ENCODE measurements around the gene AHNAK.
"Not testable (repeated sequence)": the region's sequence is repeated elsewhere in the genome, so short reads cannot be mapped to it uniquely, and the experiment has no call there.

AHNAK gene

DNA sequence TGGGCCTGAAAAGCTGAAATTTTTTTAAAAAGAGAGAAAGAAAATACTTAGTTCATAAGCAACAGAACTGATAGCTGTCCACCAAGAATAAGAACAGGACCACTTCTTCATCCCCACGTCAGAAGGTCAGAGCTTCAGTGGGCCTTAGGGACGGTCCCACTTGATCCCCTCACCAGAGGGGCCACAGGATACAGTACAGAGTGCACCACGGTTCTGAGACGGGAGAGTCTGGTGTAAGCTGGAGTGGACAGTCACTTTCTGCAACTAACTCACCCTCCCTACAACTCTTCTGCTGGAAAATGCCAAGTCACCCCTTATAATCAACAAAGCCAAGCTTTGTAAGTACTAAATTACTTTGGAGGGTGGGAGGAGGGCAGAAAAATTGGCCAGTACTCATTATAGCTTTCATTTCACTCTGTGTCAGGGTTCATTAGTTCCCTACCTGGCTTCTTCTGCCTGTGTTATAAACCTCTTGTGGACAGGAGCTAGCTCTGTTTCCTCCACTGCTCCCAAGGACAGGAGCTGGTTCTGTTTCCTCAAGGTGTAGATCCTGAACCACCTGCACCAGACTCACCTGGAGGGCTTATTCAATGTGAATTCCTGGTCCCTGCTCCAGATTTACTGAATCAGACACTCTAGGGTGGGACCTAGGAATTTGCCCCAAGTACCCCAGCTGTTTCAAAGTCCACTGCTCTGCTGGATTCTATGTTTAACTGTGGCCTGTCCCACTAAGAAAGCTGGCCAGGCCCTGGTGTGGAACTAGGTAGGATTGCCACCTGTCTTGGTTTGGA is 88.2 kb downstream of the AHNAK start:
- no peak for DNase-seq

DNA sequence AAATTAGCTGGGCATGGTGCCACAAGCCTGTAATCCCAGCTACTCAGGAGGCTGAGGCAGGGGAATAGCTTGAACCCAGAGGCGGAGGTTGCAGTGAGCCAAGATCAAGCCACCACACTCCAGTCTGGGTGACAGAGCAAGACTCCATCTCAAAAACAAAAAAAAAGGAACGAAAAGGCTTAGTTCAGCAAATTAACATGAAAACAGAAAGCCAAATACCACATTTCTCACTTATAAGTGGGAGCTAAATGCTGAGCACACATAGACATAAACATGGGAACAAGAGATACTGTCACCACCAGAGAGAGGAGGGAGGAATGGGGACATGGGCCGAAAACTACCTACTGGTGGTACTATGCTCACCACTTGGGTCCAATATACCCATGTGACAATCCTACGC is 89.1 kb downstream of the AHNAK start:
- DNase-seq = no peak

DNA sequence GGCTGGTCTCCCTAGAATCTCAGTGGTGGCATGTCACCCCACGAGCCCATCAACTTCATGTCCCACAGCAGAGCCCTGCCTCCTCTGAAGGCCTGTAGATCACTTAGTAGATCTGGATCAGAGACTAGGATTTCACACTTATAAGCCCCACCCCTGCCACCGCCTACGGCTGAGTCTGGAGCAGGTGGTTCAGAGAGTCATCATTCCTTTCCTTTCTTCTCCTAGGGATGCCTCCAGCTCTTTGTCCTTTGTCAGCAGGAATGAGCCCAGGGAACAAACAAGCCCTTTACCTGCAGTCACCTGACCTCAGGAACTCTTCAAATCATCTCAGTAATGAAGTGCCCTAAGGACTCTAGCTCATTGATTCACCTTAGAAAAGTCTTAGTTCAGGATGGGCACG is 90.0 kb downstream of the AHNAK start:
- DNase-seq = no peak

DNA sequence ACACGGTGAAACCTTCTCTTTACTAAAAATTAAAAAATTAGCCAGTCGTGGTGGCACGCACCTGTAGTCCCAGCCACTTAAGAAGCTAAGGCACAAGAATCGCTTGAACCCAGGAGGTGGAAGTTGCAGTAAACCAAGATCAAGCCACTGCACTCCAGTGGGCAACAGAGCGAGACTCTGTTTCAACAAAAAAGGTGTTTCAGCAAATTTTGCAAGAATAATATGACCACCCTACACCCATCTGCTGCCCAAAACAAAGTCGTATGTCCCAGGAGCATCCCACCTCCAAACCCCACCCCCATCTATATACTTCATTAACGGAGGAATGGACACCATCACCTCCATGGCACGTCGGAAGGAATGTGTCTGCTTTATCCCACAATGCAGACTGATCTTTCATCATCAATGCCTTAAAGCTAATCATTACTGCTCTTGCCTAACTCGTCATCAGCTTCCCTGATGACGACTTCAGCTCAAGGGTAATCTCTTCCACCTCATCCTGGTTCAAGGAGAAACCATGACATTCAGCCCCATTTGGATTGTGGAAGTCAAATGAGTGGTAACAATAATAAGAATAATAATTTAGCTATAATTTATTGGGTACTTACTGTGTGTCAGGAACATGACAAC is 93.7 kb downstream of the AHNAK start:
- DNase-seq = no peak

DNA sequence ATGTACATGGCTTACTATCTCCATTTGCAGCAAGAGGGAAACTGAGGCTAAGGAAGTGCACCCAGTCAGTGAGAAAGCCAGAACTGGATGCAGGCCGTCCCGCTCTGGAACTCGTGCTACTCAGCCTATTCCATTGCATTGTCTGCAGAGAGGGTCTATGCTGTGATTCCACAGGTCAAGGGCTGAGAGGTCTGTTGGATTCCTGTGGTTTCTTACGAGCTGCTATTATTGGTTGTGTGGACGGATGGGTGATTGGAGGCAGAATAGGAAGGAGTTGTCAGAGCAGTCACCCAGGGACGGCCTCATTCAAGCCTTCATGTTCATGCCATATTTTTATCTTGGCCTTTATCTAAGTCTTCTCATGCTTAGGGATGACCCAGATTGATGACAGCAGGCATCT is 94.3 kb downstream of the AHNAK start:
- DNase-seq = no peak

DNA sequence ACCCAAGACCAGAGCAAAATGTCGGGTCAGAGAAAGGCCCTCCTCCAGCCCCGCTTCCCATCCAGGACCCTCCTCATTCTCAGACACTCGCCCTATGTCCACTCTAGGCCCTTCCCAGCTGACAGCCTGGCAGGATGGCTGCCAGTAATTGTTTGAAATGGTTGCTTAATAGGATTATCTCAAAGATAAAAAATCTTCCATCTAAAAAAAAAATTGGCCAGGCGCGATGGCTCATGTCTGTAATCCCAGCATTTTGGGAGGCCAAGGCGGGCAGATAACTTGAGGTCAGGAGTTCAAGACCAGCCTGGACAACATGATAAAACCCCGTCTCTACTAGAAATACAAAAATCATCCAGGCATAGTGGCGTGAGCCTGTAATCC is 95.4 kb downstream of the AHNAK start:
- DNase-seq = no peak

DNA sequence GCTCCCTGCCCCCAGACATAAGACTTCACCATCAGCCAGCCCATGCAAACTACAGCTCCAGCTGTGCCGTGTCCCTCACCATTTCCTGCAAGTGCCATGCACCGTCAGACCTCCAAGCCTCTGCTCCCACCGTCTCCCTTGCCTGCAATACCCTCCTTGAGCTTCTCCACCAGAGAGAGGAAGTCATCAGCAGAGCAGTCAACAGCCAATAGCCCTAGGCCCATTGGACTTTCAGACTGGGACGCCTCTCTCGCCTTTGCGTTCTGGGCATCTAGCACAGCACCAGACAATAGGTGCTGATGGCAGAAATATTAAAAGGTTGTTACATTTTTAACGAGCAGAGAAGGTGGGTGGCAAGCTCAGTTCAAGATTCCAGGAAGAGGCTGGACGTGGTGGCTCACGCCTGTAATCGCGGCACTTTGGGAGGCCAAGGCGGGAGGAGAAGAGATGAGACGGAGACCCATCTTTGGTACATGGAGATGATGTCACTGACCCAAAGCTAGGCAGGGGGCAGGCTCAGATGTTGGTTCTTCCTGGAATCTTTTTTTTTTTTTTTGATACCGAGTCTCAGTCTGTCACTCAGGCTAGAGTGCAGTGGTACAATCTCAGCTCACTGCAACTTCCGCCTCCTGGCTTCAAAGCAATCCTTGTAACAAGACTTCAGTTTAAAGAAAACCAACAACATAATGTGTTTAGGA is 95.9 kb downstream of the AHNAK start:
- DNase-seq = no peak

DNA sequence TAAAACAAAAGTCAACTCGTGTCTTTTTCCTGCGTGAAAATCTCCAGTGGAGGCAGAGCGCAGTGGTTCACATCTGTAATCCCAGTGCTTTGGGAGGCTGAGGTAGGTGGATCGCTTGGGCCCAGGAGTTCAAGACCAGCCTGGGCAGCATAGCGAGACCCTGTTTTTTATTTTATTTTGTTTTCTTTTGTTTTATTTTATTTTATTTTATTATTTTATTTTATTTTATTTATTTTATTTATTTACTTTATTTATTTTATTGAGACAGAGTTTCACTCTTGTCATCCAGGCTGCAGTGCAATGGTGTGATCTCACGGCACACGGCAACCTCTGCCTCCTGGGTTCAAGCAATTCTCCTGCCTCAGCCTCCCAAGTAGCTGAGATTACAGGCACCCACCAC is 96.7 kb downstream of the AHNAK start:
- not testable (repeated sequence) for DNase-seq

DNA sequence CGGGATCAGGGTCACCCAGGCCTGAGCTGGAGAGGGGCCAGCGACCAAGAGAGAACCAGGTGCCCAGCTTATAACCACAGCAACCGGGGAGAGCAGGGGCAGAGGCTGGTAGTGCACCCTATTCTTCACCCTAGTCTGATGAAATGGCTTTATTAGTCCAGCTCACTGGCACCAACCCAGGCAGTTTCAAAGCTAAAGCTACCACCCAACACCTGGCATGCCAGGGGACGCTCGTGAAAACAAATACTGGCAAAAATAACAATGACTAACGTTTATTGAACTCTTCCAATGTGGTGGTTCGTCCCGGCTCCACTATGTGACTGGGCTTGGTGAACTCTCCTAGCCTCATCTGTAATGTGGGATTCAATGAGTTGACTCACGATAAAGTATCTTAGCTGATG is 97.2 kb downstream of the AHNAK start:
- DNase-seq = no peak

DNA sequence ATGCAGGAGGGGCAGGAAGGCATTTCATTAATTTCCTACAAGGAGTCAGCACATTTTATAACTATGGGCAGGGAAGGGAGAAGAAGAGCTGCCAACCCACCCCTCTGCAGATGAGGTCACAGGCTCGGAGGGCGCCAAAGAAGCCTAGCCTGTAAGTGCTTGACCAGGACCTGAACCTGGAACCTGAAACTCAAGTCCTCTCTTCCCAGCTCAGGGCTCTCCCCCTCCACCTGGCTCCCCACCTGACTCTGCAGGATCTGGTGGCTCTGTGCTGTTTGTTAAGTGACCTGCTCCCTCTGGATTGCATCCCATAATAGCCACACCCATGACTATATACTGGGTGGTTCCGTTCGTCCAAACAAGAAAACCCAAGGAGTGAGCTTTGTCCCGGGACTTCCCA is 100.5 kb downstream of the AHNAK start:
- DNase-seq = no peak

DNA sequence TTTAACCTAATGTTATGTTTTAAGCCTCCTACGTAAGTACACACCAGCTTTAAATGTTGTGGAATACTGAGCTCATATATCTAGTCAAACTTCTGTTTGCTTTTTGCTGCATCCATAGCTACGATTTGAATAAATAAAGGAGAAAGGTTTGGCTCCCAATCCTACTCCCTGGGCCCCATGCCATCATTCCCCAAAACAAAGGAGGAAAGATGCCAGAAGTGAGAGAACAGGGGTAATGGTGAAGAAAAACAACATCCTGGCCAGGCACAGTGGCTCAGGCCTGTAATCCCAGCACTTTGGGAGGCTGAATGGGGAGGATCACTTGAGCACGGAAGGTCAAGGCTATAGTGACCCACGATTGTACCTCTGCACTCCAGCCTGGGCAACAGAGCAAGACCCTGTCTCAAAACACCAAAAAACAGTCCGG is 101.3 kb downstream of the AHNAK start:
- DNase-seq = no peak

DNA sequence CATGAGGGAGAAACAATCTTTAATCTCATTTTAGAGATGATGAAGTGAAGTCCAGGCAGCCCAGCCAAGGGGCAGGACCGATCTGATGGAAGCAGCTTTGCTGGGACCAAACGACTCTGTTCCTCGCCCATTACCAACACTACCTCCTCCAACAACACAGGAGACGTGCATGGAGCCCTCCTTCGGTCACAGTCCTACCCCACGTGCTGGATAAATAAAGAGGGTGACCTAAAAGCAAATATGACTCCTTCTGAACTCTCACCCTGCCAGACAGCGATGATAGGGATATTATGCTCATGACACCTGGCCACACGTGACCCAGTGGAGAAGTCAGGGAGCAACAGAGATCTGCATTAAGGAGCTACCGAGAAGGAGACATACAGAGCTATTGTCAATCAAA is 101.8 kb downstream of the AHNAK start:
- DNase-seq = no peak

DNA sequence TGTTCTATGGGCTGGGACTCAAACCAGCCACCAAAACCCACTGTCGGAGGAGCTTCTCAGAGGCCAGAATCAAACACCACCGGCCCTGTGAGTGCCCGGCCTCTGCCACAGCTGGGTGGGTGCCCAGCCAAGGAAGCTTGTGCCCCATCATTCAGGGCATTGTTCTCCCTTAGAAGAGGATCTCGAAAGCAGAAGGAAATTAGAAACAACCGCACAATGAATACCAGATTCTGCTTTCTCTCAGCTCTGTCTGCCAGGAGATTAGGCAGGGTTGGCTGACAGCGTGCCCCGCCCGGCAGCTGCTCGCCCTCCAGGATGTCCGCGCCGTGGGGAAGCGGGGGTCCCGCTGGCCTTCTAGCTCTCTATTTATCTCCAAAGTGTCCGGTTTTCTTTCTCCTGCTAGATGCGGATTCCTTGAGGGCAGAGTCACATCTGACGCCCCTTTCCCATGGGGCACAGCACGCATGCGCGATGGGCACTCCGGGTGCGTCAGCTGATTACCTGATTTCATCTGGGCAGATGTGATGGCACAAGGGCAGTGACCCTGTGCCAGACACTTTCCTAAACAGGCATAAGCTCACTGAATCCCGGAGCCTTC is 102.3 kb downstream of the AHNAK start:
- peak; percentile 41 for DNase-seq

DNA sequence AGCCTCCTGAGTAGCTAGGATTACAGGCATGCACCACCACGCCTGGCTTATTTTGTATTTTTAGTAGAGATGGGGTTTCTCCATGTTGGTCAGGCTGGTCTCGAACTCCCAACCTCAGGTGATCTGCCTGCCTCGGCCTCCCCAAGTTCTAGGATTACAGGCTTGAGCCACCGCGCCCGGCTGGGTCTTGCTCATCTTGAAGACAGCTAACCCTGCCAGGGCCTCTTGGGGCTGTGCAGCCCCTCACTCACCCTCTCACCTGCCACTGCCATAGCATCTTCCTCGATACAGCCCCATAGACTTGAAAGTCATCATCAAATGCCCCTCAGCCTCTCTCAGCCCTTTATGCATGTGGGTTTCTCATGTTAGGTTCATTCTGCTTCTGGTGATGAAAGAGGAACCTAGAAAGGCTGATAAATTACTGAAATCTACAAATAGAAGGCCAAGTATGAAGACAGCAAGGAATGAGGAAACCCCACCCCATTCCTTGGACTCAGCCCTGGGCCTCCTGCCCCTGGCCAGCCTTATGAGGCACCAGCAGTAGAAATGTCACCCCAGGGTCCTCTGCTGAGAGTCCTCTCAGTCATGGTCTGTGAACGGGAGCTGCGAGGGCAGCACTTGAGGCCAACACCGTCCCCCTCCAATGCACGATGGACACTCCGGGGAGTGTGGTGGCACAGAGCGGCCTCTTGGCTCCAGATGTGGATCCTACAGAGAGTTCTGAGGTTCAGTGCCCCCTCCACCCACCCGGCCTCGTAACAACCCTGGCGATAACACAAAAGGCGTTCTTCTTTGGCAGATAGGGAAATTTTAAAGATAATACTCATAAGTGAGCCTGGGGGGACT is 103.0 kb downstream of the AHNAK start:
- DNase-seq = no peak

DNA sequence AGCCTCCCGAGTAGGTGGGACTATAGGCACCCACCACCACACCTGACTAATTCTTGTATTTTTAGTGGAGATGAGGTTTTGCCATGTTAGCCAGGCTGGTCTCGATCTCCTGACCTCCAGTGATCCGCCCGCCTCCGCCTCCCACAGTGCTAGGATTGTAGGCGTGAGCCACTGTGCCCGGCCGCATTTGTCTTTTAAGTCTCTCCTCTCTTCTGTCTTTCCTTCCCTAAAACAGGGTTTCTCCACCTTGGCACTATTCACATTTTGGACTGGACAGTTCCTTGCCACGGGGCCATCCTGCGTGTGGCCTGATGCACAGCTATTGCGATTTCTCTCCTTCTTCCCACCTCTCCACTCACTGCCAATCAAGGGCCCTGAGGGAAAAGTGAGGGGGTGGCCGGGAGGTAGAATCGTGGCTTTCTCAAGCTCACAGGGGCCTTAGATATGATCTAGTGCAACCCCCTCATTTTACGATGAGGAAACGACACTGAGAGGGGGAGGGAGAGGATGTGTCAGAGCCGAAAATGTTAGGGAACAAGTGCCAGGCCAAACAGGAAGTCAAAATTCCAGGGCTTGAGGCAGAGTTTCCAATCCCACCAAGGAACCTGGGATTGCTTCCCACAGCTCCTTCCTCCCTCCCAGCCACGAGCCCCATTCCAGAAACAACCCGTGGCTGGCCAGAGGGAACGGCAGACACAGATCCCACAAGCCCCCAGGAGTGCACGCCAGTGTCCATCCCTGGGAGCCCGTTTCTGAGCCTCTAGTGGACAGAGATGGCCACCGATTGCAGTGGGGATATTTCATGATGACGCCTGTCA is 106.6 kb downstream of the AHNAK start:
- DNase-seq = no peak

DNA sequence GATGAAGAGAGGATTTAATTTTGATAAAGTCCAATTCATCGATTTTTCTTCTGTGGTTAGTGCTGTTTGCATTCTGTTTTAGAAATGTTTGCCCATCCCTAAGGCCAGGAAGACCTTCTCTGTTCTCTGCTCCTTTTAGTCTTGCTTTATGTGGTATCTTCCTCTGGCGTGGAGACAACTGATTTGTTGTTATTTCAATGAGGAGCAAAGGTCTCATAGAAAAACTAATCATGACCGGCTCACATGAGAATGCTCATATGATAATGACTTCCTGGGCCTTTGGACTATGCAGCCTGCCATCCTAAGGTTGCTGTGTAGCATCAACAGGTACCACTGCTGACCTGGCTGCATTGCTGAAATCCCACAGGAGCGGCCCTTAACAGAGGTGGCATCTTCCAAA is 108.0 kb downstream of the AHNAK start:
- DNase-seq = no peak

DNA sequence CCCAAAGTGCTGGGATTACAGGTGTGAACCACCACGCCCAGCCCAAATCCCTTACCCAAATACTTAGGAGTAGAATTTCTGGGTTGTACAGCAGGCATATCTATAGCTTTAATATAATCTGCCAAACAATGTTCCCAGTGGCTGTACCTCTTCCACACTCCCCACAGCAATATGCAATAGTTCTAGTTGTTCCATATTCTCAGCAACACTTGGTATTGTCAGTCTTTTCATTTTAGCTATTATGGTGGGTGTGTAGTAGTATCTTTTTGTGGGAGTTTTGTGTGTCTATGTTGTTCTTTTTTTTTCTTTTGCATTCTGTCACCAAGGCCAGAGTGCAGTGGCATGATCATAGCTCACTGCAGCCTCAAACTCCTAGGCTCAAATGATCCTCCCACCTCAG is 109.0 kb downstream of the AHNAK start:
- no peak for DNase-seq

DNA sequence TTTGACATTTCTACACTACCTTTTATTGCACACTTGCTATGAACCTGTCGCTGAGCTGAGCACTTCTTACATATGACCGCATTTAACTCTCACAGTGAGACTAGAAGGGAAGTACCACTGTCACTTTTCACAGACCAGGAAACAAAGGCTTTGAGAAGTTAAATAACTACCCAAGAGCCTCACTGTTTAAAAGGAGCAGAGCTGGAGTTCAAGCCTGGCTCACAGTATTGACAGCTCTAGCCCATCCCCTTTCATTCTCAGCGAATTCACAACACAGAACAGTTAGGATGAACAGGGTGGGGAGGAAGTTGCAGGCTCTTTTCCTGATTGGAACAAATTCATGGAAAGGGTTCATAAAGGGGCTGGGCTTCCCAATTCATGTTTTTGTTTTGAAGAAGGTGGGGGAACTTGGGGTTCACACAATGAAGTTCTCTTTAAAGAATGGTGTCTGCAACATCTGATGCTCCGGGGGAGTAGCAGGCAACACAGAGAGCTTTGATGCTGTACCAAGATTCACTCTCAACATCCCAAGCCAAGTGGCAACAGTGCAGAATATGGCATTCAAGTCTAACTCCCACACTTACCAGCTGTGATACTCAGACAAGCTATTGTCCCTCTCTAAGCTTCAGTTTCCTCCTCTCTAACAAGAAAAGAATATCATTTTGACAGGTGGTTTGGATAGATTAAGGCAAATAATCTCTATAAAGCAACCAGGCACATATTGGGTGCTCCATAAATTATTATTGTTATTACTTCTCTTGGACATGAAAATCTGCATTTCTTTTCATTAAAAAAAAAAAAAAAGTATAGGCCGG is 110.6 kb downstream of the AHNAK start:
- no peak for DNase-seq

DNA sequence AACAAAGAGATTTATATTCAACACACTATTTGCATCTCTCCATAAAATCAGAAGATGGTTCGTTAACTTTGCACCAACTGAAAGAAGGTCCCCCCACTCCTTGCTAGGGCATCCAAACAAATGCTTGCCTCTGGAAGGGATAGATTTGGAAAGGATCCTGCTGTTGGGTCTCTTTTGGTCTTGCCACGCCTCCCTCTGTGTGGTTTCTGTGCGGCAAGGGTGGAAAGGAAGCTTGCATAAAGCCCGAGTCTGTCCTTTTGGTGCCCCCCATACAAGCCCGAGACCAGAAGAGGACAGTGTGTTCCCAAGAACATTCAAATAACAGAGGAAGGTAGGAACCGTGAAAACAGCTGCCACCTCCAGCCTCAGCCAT is 112.7 kb downstream of the AHNAK start:
- DNase-seq = no peak

DNA sequence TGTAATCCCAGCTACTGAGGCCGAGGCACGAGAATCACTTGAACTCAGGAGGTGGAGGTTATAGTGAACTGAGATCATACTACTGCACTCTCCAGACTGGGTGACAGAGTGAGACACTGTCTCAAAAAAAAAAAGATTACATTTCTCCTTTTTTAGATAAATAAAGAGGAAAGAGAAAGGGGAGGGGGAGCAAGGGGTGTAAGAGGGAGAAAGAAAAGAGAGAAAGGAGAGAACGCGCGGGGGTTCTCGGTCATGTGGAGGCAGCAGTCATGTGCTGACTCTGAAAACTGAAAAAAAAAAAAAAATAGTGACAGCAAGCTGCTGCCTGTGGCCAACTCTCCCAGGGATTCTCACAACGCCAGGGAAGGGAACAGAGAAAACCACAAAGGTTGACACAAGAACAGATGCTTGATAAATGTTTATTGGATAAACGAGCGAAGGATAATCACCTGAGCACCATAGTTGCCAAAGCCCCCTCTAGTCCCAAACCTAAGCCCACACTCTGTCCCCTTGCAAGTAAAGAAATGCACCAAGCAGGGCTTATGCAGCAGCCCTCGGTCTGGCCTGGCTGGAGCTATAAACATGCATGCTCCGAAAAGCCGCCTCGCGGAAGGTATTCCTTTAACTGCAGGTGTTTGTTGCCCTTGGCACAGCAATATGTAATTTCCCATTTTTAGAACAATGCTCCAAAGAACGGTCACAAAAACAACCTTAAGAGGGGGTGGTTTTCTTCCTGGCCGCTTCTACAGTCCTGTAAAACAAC is 113.3 kb downstream of the AHNAK start:
- DNase-seq = no peak
